GM15510 (cell line): ENCODE results near the gene UBB.

Source experiments
- POLR2A ChIP-seq: IDR thresholded peaks from 3 replicates; pipeline ENCODE4 v1.6.1; 2011; ENCODE audit warnings: borderline replicate concordance; ENCODE audit not compliant: insufficient read length; ENCODE audit errors: extremely low read depth

The UBB gene

GRCh38 chr17:16425698-16426659, 45.1 kb downstream of the UBB start:
- no peak for TF ChIP-seq POLR2A

- TF ChIP-seq POLR2A: no peak
Observed at GRCh38 chr17:16427020-16427419, 46.1 kb downstream of the UBB start.

DNA sequence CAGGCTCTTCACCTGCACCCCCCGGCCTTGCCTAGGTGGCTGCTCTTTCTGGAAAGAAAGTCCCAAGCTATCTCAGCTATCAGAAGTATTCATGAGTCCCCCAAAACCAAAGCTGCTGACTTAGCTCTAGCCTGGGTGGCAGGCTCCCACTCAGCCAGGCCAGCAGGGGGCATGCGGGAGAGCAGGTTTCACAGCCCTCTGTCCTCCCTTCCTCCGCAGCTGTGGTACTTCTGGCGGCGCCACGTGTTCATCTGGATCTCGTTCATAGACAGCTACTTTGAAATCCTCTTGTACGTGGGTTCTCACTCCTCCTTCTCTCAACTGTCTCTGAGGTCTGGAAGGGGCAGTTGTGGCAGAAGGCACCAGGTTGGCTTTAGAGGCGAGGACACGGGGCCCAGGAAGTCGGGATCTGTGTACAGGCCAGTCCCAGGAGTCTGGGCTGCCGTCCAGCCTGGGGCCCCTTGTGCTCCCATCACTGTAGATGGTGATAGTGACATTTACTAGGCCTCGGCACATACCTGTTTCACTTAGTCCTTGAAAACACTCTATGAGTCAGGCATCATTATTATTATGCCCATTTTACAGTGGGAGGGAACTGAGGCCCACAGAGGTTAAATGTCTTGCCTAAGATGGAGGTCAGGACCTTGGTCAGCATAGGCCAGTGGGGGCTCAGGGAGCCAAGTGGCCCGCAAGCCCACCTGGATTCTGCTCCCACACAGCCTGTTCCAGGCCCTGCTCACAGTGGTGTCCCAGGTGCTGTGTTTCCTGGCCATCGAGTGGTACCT, 47.4 kb downstream of the UBB start:
- TF ChIP-seq POLR2A: no peak

DNA sequence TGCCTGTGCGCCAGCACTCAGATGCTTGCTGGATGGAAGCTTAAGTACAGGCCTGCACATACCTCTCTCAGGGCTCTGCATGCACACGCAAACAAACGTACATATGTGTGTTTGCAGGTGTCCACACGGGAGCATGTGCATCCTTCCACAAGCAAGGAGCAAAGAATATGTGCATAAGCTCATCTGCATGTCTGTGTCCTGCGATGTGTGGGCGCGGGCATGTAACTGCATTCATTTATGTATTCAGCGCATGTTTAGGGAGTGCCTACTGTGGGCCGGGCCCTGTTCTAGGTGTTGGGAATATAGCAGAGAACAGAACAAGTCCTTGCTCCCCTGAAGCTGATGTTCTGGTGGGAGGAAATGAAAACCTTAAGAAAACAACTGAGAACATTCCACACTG, 48.2 kb downstream of the UBB start:
- no peak for TF ChIP-seq POLR2A

DNA sequence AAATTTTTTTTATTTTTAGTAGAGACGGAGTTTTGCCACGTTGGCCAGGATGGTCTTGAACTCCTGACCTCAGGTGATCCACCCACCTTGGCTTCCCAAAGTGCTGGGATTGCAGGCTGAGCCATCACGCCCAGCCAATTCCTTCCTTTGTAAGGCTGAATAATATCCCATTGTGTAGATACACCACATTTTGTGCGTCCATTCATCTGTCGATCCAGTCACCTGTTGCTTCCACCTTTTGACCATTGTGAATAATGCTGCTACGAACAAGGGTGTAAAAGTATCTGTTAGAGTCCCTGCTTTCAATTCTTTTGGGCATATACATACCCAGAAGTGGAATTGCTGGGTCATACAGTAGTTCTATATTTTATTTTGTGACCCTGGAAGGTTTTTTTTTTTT, 49.8 kb downstream of the UBB start:
- TF ChIP-seq POLR2A: no peak

- TF ChIP-seq POLR2A: no peak
Observed at GRCh38 chr17:16432017-16432416, 51.1 kb downstream of the UBB start.
